Mammary microvascular endothelial cell (primary cell): ENCODE results near the gene SIGLEC8. TPM values are rescaled to one million over a fixed set of nuclear protein-coding genes. Genes with fewer than 3 reads are reported as not detected.

Source experiments
- total RNA-seq: library from RNA; depleted of rRNA; stranded (reverse); fragments of >200 nt; gene quantifications from 2 replicates; pipeline ENCODE4 v1.2.3, GENCODE V29; 2015

Gene SIGLEC8
- not detected in 2 replicates for total RNA-seq

DNA sequence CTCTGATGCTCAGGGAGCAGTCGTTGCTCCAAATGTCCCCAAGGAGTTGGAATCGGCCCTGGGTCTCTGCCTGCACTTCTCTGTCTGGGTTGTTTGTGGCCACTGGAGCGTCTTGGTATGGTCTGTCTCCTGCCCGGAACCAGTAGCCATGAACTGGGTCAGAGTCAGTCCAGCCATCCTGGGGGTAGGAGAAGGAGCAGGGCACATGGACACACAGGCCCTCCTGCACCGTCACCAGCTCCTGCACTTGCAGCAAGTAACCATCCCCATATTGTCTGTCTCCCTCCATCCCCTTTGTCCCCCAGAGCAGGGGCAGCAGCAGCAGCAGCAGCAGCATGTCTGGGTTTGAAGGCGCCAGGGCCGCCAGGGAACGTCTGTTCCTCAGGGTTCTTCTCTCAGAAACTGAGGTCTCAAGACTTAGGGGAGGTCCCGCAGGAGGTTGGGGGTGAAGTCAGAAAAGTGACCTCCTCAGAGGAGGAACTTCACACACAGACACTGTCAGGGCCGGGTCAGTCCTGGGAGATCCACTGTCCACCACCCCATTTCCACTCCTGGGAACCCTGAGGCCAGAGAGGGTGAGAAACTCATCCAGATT, at the start of gene SIGLEC8:
Gene SIGLEC8, minus strand, starts transcription at position 404 of the 595 bp plus-strand sequence. Its CDS starts 67 bp downstream, at position 337.

DNA sequence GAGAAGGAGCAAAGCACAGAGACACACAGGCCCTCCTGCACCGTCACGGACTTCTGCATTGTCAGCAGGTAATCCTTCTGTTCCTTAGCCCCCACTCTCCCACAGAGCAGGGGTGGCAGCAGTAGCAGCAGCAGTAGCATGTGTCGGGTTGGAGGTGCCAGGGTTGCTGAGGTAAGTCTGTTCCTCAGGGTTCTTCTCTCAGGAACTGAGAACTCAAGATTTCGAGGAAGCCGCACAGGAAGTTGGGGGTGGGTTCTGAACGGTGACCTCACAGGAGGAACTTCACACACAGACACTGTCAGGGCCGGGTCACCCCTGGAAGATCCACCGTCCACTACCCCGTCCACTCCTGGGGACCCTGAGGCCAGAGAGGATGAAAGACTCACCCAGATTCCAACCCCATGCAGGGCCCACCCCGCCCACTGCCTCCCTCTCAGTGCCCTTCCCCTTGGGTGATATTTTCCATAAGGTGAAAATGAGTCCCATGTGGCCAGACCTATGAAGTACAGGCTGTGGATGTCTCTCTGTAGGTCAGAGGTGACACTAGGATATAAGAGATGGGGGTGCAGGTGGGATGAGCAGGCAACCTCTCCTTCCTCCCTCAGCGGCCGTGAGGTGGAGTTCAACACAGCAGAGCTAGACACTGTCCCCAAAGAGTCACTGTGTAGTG, 43.5 kb upstream of the SIGLEC8 start, which contains the start of gene SIGLEC12:
Gene SIGLEC12, minus strand, starts transcription at position 207 of the 670 bp plus-strand sequence. Its CDS starts 67 bp downstream, at position 140.

DNA sequence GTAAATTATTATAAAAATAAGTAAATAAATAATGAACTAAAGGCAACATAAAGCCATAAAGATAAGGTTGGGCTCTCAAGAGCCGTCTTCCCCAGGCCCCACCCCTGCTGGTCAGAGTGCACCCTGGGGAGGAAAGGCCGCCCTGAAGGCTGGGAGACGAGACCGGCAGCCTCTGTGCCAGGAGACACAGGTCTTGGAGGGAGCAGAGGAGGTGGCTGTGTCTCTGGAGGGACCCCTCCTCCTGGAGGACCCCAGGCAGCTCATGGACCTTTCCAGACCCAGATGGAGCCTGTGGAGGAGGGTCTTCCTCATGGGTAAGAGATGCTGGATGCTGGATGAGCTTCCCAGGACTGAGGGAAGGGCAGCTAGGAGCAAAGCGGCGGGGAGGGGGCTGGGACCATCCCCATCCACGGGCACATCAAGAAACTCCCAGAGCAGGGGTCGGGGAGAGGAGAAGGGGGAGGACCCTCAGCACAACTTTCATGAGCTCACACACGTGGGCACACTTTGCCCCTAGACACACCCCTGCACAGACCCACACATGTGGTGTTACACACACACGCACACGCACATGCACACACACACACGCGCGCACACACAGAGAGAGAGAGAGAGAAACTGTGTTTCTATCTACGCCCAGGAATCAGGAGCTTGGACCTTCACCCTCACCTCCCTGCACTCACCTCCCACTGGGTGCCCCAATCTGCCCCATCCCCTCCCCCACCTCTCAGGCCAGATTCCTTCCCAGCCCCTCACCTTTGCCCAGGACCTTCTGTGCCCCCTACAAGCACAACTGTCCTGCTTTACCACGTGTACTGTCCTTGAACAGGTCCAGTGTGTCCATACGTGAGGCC, 20.4 kb upstream of the SIGLEC8 start, which contains the start of gene CEACAM18:
Gene CEACAM18, plus strand, starts transcription at position 159 of the 854 bp plus-strand sequence.

DNA sequence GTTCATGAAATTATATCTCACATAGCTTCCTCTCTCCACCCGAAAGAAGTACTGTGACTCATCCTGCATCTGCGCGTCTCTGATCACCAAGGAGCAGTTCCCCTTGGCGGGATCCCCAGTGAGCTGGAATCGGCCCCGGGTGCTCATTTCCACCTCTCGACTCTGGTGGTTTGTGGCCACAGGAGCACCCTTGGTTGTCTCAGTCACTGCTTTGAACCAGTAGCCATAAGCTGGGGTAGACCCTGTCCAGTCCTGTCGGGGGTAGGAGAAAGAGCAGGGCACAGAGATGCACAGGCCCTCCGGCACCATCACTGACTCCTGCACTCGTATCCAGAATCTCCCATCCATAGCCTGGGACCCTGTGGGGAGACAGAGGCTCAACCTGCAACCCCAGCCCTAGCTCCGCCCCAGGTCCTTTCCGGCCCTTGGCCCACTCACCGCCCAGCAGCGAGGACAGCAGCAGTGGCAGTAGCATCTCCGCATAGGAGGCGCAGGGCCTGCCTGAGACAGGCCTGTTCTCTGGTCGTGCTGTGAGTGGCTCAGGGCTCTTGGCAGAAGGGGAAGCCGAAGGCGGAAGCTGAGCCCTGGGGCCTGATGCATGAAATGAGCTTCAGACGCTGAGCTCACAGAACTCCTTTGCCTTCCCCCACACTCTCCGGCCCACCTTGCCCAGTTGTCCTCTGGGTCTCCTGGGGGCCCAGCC, 41.0 kb downstream of the SIGLEC8 start, which contains the start of gene SIGLEC10:
Gene SIGLEC10, minus strand, starts transcription at position 536 of the 703 bp plus-strand sequence. Its CDS starts 61 bp downstream, at position 475.

Other genes starting within 250 kb of the SIGLEC8 start
- not detected in 2 replicates for gene CD33, start 233.4 kb downstream of the SIGLEC8 start, total RNA-seq
- gene SIGLECL1, start 207.4 kb downstream of the SIGLEC8 start, total RNA-seq, result not detected in 2 replicates
- not detected in 2 replicates for gene IGLON5, start 146.8 kb downstream of the SIGLEC8 start, total RNA-seq
- gene VSIG10L, start 116.3 kb downstream of the SIGLEC8 start, total RNA-seq, result 0.27 and 0.39 TPM in 2 replicates
- 76.7 and 86.1 TPM in 2 replicates for gene ETFB, start 92.1 kb downstream of the SIGLEC8 start, total RNA-seq
- not detected in 2 replicates for gene CLDND2, start 89.5 kb downstream of the SIGLEC8 start, total RNA-seq
- gene NKG7, start 85.8 kb downstream of the SIGLEC8 start, total RNA-seq, result not detected in 2 replicates
- gene LIM2, start 70.5 kb downstream of the SIGLEC8 start, total RNA-seq, result not detected in 2 replicates
- gene C19orf84, start 67.9 kb downstream of the SIGLEC8 start, total RNA-seq, result not detected in 2 replicates
- not detected in 2 replicates for gene SIGLEC10, start 40.8 kb downstream of the SIGLEC8 start, total RNA-seq
- not detected in 2 replicates for gene CEACAM18, start 20.1 kb upstream of the SIGLEC8 start, total RNA-seq
- not detected in 2 replicates for gene SIGLEC12, start 43.3 kb upstream of the SIGLEC8 start, total RNA-seq
- gene SIGLEC6, start 73.2 kb upstream of the SIGLEC8 start, total RNA-seq, result not detected in 2 replicates
- 5.2 TPM in 2 replicates for gene ZNF175, start 112.8 kb upstream of the SIGLEC8 start, total RNA-seq
- 0.27 and 0.69 TPM in 2 replicates for gene SIGLEC5, start 171.9 kb upstream of the SIGLEC8 start, total RNA-seq
- 0.15 and 0.27 TPM in 2 replicates for gene SIGLEC14, start 188.4 kb upstream of the SIGLEC8 start, total RNA-seq
- 5.5 and 10.5 TPM in 2 replicates for gene SPACA6, start 234.9 kb upstream of the SIGLEC8 start, total RNA-seq